Hepatocyte (in vitro differentiated cells): ENCODE measurements around the gene PSMA6. TPM values are rescaled to one million over a fixed set of nuclear protein-coding genes. Genes with fewer than 3 reads are reported as not detected.

ENCODE experiments used
- DNase-seq: peaks from one replicate; pipeline ENCODE4 v3.0.0-alpha.2; 2016; ENCODE audit warnings: low spot score
- H2AFZ ChIP-seq: fragments of 200-600 bp; sonication (generic); 2 replicates; pipeline ENCODE4 v1.6.0; 2016; ENCODE audit warnings: antibody characterized with exemption, mild to moderate bottlenecking
- H3K27ac ChIP-seq: fragments of 200-600 bp; sonication (generic); 2 replicates; pipeline ENCODE4 v1.5.1; 2016; ENCODE audit warnings: mild to moderate bottlenecking
- H3K27me3 ChIP-seq: fragments of 200-600 bp; sonication (generic); 2 replicates; pipeline ENCODE4 v1.6.1; 2016
- H3K36me3 ChIP-seq: fragments of 200-600 bp; sonication (generic); replicated peaks from 2 replicates; pipeline ENCODE4 v1.5.1; 2016; ENCODE audit warnings: low read depth; ENCODE audit not compliant: insufficient read depth
- H3K4me1 ChIP-seq: fragments of 200-600 bp; sonication (generic); 2 replicates; pipeline ENCODE4 v1.5.1; 2016; ENCODE audit warnings: mild to moderate bottlenecking, moderate library complexity; ENCODE audit not compliant: insufficient read depth
- H3K4me2 ChIP-seq: fragments of 200-600 bp; sonication (generic); 2 replicates; pipeline ENCODE4 v1.6.0; 2016
- H3K4me3 ChIP-seq: fragments of 200-600 bp; sonication (generic); 2 replicates; pipeline ENCODE4 v1.5.1; 2016; ENCODE audit warnings: mild to moderate bottlenecking
- H3K79me2 ChIP-seq: fragments of 200-600 bp; sonication (generic); 2 replicates; pipeline ENCODE4 v1.6.0; 2017; ENCODE audit warnings: mild to moderate bottlenecking
- H3K9me2 ChIP-seq: fragments of 200-600 bp; sonication (generic); replicated peaks from 2 replicates; pipeline ENCODE4 v1.6.0; 2017; ENCODE audit warnings: mild to moderate bottlenecking; ENCODE audit not compliant: insufficient read depth
- H3K9me3 ChIP-seq: fragments of 200-600 bp; sonication (generic); 2 replicates; pipeline ENCODE4 v1.5.1; 2016; ENCODE audit warnings: low read depth, mild to moderate bottlenecking
- H4K20me1 ChIP-seq: fragments of 200-600 bp; sonication (generic); 2 replicates; pipeline ENCODE4 v1.6.0; 2016; ENCODE audit warnings: mild to moderate bottlenecking; ENCODE audit not compliant: insufficient read depth, poor library complexity, severe bottlenecking
- CTCF ChIP-seq: fragments of 200-600 bp; sonication (generic); IDR thresholded peaks from 2 replicates; pipeline ENCODE4 v1.5.1; 2016; ENCODE audit warnings: antibody characterized with exemption, mild to moderate bottlenecking; ENCODE audit not compliant: poor library complexity
- EZH2 ChIP-seq: fragments of 200-600 bp; sonication (generic); IDR thresholded peaks from 2 replicates; pipeline ENCODE4 v1.6.1; 2016; ENCODE audit warnings: antibody characterized with exemption, mild to moderate bottlenecking, borderline replicate concordance
- EZH2phosphoT487 ChIP-seq: fragments of 200-600 bp; sonication (generic); IDR thresholded peaks from one replicate; pipeline ENCODE4 v1.6.1; 2018; ENCODE audit warnings: antibody characterized with exemption, mild to moderate bottlenecking, low read depth, moderate library complexity; ENCODE audit not compliant: unreplicated experiment, severe bottlenecking
- WGBS: methylation state at CpG from one replicate; pipeline ENCODE4 v1.1.6; 2016; ENCODE audit warnings: low lambda C conversion rate; ENCODE audit errors: missing lambda C conversion rate; 5-methylcytosine and 5-hydroxymethylcytosine counted together
- polyA plus RNA-seq: library from polyadenylated mRNA; unstranded; fragments of >200 nt; fragmentation: Nextera tagmentation; extraction: Ambion mirVana; gene quantifications from 2 replicates; pipeline ENCODE4 v1.2.1, GENCODE V29; 2016
- total RNA-seq: library from RNA; depleted of rRNA; stranded (reverse); fragments of >200 nt; gene quantifications from 2 replicates; pipeline ENCODE4 v1.2.3, GENCODE V29; 2014

The PSMA6 gene
- total and polyA plus RNA-seq, 2 experiments from 2014 or later = 228 to 260 TPM

GRCh38 chr14:35289623-35290022 is 2.6 kb upstream of the PSMA6 start:
- no peak for TF ChIP-seq CTCF
- TF ChIP-seq EZH2 = no peak
- TF ChIP-seq EZH2phosphoT487 = no peak
- 95% methylated on average over 3 of the region's 3 CpGs for WGBS
- H3K4me3 ChIP-seq = no peak overlapping the region
- peaks cover 23% of the 10 kb centered on the region for H3K79me2 ChIP-seq
- H3K27me3 ChIP-seq = no peaks in the 10 kb centered on the region
- no peak overlapping the region for H2AFZ ChIP-seq
- no peaks in the 10 kb centered on the region for H3K9me3 ChIP-seq
- H3K9me2 ChIP-seq = no peaks in the 10 kb centered on the region
- peaks cover 3% of the 10 kb centered on the region for H4K20me1 ChIP-seq
- H3K4me1 ChIP-seq = peaks cover 9% of the 10 kb centered on the region
- no peak overlapping the region for H3K27ac ChIP-seq
- H3K36me3 ChIP-seq = no peaks in the 10 kb centered on the region
- no peak for DNase-seq
- H3K4me2 ChIP-seq = no peak overlapping the region

- no peak for DNase-seq
- Histone ChIP-seq H3K36me3 (no peaks in the 10 kb centered on the region), H2AFZ (peak overlapping the region; percentile 23), H3K4me3 (peak overlapping the region; percentile 62), H3K9me3 (no peaks in the 10 kb centered on the region), H3K27me3 (no peaks in the 10 kb centered on the region), H3K4me2 (peak overlapping the region; percentile 88), H3K27ac (peak overlapping the region; percentile 93), H3K4me1 (peaks cover 12% of the 10 kb centered on the region), H3K79me2 (peaks cover 56% of the 10 kb centered on the region), H3K9me2 (no peaks in the 10 kb centered on the region), H4K20me1 (peaks cover 27% of the 10 kb centered on the region)
- TF ChIP-seq EZH2 = no peak
- TF ChIP-seq EZH2phosphoT487 = no peak
- no peak for TF ChIP-seq CTCF
- WGBS = 18% methylated on average over 14 of the region's 14 CpGs
Measured at GRCh38 chr14:35292770-35293561, 784 bp downstream of the PSMA6 start.

GRCh38 chr14:35295845-35296161 is 3.6 kb downstream of the PSMA6 start:
- H3K4me1 ChIP-seq = peaks cover 12% of the 10 kb centered on the region
- H3K27me3 ChIP-seq = no peaks in the 10 kb centered on the region
- DNase-seq = no peak
- no peak overlapping the region for H2AFZ ChIP-seq
- WGBS = 96% methylated on average over 1 of the region's 1 CpG
- H3K27ac ChIP-seq = no peak overlapping the region
- H3K9me2 ChIP-seq = no peaks in the 10 kb centered on the region
- no peak overlapping the region for H3K4me3 ChIP-seq
- no peaks in the 10 kb centered on the region for H3K9me3 ChIP-seq
- H3K36me3 ChIP-seq = no peaks in the 10 kb centered on the region
- H4K20me1 ChIP-seq = peaks cover 42% of the 10 kb centered on the region
- H3K4me2 ChIP-seq = peak overlapping the region; percentile 88
- H3K79me2 ChIP-seq = peaks cover 83% of the 10 kb centered on the region
- no peak for TF ChIP-seq EZH2phosphoT487

- WGBS = 91% methylated on average over 3 of the region's 3 CpGs
- H3K36me3 ChIP-seq = no peaks in the 10 kb centered on the region
- H3K9me2 ChIP-seq = no peaks in the 10 kb centered on the region
- peaks cover 12% of the 10 kb centered on the region for H3K4me1 ChIP-seq
- H3K4me3 ChIP-seq = no peak overlapping the region
- peaks cover 91% of the 10 kb centered on the region for H3K79me2 ChIP-seq
- no peak overlapping the region for H2AFZ ChIP-seq
- no peaks in the 10 kb centered on the region for H3K27me3 ChIP-seq
- H3K9me3 ChIP-seq = no peaks in the 10 kb centered on the region
- TF ChIP-seq EZH2phosphoT487 (no peak), CTCF (no peak), EZH2 (no peak)
- no peak for DNase-seq
- no peak overlapping the region for H3K4me2 ChIP-seq
- H3K27ac ChIP-seq = no peak overlapping the region
- peaks cover 45% of the 10 kb centered on the region for H4K20me1 ChIP-seq
Measured at GRCh38 chr14:35296545-35296944, 4.4 kb downstream of the PSMA6 start.
